NCI-H1694 (cell line): ENCODE results near the gene ADA.
"Not testable (repeated sequence)": the region's sequence is repeated elsewhere in the genome, so short reads cannot be mapped to it uniquely, and the experiment has no call there.

ENCODE experiments used
- DNase-seq: peaks from one replicate; lab custom pipeline; 2025; lab: John Stamatoyannopoulos, UW

Gene ADA

GRCh38 chr20:44599715-44600114 is 51.8 kb downstream of the ADA start:
- no peak for DNase-seq

DNA sequence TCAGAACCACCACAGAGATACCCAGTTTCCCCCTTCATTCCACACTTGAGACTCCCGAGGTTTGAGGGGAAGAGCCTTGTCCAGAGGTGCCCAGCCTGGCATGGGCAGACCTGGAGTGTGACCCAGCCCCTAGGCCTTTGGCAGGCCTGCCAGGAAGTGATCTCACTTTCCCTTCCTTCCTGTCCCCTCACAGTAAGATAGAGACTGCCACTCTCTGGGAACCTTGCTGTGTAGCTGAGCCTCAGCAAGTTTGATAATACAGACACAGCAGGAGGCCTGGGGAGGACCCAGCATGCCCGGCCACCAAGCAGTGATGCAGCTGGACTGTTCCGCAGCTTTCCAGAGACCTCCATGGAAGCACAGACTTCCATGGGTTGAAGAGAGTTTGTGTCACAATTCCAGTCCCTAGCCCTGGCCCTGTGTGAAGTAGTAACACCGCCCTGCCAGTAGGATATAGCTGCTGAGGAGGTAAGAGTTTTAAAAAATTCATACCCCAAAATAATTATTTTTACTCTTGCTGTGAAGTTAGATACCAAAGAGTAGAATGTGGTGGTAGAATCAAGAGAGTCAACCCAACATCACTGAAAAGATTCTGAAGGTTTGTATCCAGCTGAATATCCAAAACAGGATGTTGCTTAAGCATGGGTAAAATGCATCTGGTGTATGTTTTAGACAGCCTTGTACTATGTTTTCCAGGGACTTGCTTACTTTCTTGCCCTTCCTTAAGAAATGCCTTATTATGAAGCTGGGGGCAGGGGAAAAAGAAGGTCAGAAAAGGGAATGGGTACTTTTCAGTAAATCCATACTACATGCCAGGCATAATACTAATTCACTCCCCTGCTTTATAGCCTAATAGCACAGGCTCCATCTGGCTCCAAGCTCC is 52.8 kb downstream of the ADA start:
- DNase-seq: no peak

GRCh38 chr20:44597930-44598329 is 53.6 kb downstream of the ADA start:
- no peak for DNase-seq

GRCh38 chr20:44597516-44597915 is 54.0 kb downstream of the ADA start:
- no peak for DNase-seq

DNA sequence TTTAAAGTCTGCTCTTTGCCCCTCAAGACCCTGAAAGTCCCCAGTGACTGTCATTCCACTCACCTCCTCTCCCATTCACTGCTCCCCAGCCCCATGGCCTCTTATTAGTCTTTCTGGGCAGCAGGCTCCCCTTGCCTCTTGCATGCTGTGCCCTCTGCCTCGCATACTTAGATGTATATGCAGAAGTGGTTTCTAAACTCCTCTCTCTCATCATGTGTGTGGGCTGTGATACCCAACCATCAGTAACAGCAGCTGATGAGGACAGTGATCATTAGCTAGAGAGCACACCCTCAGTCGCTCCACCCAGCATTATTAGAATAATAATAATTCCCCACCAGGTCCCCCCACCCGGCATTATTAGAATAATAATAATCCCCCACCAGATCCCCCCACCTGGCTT is 54.6 kb downstream of the ADA start:
- DNase-seq: no peak

GRCh38 chr20:44596010-44596409 is 55.5 kb downstream of the ADA start:
- DNase-seq: no peak

GRCh38 chr20:44594730-44595129 is 56.8 kb downstream of the ADA start:
- no peak for DNase-seq

DNA sequence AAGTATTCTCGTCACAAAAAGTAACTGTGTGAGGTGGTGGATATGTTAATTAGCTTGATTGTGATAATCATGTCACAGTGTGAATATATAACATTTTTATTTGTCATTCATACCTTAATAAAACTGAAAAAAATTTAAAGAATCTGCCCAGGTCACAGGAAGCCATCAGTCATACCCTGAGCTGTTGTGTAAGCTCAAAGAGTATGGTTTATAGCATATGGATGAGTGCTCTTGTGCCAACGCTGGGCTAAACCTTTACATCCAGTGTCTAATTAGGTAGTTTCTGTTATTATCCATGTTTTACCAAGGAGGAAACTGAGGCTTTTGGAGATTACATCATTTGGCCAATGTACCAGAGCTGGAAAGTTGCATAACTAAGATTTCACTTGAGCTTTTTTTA is 57.7 kb downstream of the ADA start:
- no peak for DNase-seq

DNA sequence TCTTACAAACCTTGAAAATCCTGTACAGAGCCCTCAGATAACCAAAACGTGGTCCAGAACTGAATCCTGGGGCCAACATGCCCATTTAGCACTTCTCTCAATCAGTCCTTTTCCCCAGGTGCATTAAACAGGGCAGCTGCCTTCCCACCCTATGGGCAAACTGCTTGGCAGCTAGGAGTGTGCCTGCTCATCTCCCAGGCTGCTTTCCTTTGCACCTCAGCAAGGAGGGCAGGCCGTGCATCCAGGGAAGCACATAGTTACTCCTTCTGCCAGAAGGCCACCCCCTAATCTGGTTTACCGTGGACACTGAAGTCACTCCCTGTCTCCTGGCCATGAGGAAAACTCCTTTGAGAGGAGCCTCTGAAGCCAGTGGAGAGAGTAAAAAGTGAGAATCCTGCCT is 59.1 kb downstream of the ADA start:
- DNase-seq: no peak

DNA sequence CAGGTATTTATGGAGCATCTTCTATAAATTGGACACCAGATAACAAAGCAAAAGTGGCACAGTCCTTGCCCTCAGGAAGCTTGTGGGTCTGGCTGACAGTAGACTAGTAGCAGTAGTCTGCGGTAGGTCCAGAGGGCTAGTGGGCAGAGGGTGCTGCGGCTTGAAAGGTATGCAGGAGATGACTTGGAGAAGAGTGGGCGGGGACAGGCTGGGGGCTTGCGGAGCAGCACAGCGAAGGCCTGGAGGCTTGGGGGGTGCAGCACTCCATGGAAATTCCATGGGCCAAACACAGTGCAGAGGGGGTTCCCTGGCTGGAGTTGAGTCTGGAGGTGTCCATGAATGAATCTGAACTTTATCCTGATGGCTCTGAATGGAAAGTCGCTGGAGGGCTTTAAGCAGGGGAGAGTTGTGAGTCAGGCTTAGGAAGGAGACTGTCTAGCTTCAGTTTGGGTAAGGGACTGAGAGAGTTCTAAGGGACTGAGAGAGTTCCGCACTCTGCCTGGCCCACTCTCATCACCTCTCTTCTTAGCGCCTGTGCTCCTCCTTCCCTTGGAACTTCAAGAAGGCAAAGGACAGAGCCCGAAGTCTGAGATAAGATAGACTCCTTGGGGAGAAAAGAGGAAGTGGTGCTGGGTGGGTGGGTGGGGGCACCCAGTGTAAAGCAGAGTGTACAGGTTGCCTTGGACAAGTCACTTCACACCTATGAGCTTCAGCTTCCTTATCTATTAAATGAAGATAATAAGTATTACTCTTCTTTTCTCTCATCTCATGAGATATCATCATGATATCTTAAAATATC is 60.3 kb downstream of the ADA start:
- no peak for DNase-seq

DNA sequence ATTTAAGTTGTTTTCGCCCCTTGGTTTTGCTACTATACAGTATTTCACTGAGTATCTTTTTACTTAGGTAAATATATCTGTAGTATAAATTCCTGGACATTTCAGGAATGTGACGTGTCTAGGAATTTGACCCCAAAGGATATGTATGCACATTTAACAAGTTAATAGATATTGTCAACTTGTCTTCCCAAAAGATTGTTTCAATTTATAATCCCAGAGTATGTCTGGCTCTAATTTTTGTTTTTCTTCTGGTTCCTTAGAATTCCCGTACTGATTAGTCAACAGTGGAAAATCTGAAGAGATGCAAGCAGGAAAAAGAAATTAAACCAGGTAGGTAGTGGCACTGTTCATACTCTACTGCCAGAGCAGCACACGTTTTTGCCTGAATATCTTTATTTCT is 62.0 kb downstream of the ADA start:
- DNase-seq: no peak

DNA sequence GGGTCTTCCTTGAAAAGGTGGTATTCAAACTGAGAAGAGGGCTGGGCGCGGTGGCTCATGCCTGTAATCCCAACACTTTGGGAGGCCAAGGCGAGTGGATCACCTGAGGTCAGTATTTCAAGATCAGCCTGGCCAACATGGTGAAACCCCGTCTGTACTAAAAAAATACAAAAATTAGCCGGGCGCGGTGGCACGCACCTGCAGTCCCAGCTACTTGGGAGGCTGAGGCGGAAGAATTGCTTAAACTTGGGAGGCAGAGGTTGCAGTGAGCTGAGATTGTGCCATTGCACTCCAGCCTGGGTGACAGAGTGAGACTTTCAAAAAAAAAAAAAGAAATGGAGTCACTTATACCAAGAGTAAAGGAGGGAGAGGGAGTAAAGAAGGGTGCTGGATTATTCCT is 63.2 kb downstream of the ADA start:
- not testable (repeated sequence) for DNase-seq

DNA sequence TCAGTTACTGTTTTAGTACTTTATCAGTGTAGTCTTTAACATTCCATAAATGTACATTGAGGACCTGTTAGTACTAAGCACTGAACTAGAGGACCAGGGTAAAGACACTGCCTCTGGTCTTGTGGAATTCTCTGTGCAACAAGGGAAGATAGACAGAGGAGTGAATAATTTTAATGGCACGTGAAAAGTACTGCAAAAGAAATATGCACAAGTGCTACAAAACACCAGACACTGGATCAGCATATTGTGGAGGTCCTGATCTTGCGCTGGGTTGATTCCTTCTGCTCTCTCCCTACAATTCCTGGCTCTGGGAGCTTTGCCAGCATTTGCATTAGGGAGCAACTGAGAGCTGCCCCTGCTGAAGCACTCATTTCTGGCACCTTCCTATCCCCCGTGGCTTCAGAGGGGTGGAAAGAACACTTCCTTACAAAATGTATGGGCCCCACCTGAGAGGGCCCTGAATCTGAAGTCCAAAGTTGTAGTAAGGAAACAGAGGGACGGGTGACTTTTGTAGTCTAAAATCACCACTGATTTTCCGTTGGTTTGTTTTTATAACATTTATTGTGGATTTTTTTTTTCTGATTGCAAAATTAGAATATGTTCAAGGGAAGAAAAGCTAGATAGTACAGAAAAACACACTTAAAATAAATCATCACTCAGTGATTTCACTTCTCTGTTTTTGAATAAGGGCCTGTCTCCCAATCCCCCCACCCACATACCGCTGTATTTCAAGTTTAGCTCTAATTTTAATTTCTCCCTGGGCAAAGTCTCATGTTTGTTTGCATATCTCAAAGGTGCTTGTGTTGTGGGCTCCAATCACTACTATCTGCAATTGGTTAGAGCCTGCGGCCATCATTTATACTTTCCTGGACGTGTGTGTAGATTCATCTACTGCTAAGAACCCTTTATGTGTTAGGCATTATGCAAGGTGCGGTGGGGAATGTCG is 64.2 kb downstream of the ADA start:
- DNase-seq: no peak

GRCh38 chr20:44586289-44586911 is 65.1 kb downstream of the ADA start:
- DNase-seq: no peak

GRCh38 chr20:44585057-44585963 is 66.2 kb downstream of the ADA start:
- no peak for DNase-seq

- DNase-seq: no peak
Observed at GRCh38 chr20:44584162-44584561, 67.3 kb downstream of the ADA start.

- no peak for DNase-seq
Observed at GRCh38 chr20:44583157-44583556, 68.3 kb downstream of the ADA start.

DNA sequence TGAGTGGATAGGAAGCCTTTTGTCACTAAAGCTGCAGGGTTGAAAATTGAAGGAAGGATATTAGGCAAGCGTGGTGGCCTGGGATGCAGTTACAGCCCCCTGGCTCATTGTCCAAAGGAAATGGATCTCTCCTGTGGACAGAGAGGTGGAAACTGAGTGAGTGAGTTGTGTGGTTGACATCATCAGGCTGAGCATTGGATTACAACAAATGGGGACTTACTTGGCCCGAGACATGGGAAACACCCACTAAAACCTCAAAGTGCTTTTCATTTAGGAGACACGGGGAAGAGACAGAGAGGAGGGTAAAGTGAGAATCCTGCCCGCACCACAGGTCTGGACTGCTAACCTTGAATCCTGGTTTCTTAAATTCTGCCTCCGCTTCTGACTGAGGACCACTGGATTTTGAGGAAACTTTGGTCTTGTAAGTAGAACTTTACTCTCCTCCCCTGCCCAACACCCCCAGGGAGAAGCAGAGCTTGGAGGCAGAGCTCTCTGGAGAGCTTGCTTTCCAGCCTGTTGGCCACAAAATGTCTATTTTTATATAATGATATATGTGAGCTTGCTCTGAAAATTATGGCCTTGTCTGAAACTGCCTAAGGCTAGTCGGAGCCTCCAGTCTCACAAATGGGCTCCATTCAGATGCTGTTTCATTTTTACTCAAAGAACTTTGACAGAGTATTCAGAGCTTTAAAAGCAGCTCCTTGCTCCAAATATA is 69.0 kb downstream of the ADA start, which contains the start of gene PKIG:
Gene PKIG, plus strand, starts transcription at position 269 of the 715 bp plus-strand sequence. CDS start 31,978 bp downstream, outside the sequence.
- DNase-seq: no peak

GRCh38 chr20:44581515-44581914 is 70.0 kb downstream of the ADA start:
- DNase-seq: no peak
